Psoas muscle (tissue), 8 donors: ENCODE data around the gene TEX30. TPM values are rescaled to one million over a fixed set of nuclear protein-coding genes. Genes with fewer than 3 reads are reported as not detected.

ENCODE experiments used
- ATAC-seq, 4 donors: fragments of 200-7000 bp; cut with Tn5 transposase; one replicate each; pipeline ENCODE4 v1.9.1; 2020; ENCODE audit warnings: moderate library complexity in 3 of 4, mild to moderate bottlenecking in 2 of 4
- DNase-seq, 2 donors: peaks; one replicate each; pipeline ENCODE4 v3.0.0-alpha.2; 2020
- H3K27ac ChIP-seq: fragments of 200-600 bp; one replicate; pipeline ENCODE4 v1.8.0; 2022
- H3K27me3 ChIP-seq, 3 donors: fragments of 200-600 bp in 1 of 3; one replicate each; pipeline versions ENCODE4 v1.6.1 to v1.8.0; 2013 to 2022; ENCODE audit warnings: low read length in 2 of 3, mild to moderate bottlenecking in 2 of 3, moderate library complexity in 1 of 3; ENCODE audit not compliant: insufficient read depth in 3 of 3
- H3K36me3 ChIP-seq, 2 donors: fragments of 200-600 bp in 1 of 2; one replicate each; pipeline versions ENCODE4 v1.6.1 to v1.8.0; 2013 to 2022; ENCODE audit warnings: low read depth in 1 of 2, mild to moderate bottlenecking in 1 of 2, moderate library complexity in 1 of 2; ENCODE audit not compliant: insufficient read depth in 1 of 2
- H3K4me1 ChIP-seq: fragments of 200-600 bp; one replicate; pipeline ENCODE4 v1.8.0; 2022
- H3K4me3 ChIP-seq: fragments of 200-600 bp; one replicate; pipeline ENCODE4 v1.8.0; 2022; ENCODE audit warnings: mild to moderate bottlenecking
- H3K9me3 ChIP-seq: fragments of 200-600 bp; one replicate; pipeline ENCODE4 v1.8.0; 2022
- WGBS, 3 donors: extraction: QIAGEN DNeasy Blood & Tissue Kit; methylation state at CpG; one replicate each; pipeline versions ENCODE4 v1.1.6 to v1.1.7; 2013; 5-methylcytosine and 5-hydroxymethylcytosine counted together
- intact Hi-C, 2 donors: fragments of 100-400 bp; cut with DNase I; formaldehyde crosslinking; loops; one replicate each; pipeline versions ENCODE4 v1.11.0 to v1.14.2; 2022
- polyA plus RNA-seq, 3 donors: library from polyadenylated mRNA; stranded (reverse); fragments of 200-250 nt; gene quantifications; one replicate each; pipeline ENCODE4 v1.2.3, GENCODE V29; 2013
- total RNA-seq, 4 donors: library from RNA; stranded (reverse); fragmentation: NEBNext Ultra II Directional in 2 of 4; extraction: Animal tissue kit (Norgen Biotek cat#: 25700) in 2 of 4; gene quantifications; one replicate each; pipeline versions ENCODE4 v1.2.1 to v1.2.4, GENCODE V29; 2021 to 2023
- TF ChIP-seq, protein P1 (sequence below): fragments of 200-600 bp; IDR thresholded peaks from one replicate; pipeline ENCODE4 v1.8.0; 2022; ENCODE audit warnings: antibody characterized with exemption
- donor health status: healthy with polysubstance abuse.
- donor health status: DM: no; HTN: no; CAD: no; lungs with moderate emphysema.
- donor health status: Bipolar disorder and iron deficiency.
- donor health status: healthy.
- donor health status: DM: yes; HTN: yes; CAD: no.
- donor health status: DM: no; HTN: no; CAD: no.
- donor health status: DM: no; HTN: no; CAD: no.
- donor health status: DM: yes; HTN: yes; CAD: no.

The TEX30 gene
- total and polyA plus RNA-seq, 7 donors = 4.8 to 20.6 (median 6.9) TPM

- no peaks in the 10 kb centered on the region for H3K9me3 ChIP-seq
- TF ChIP-seq, protein P1, sequence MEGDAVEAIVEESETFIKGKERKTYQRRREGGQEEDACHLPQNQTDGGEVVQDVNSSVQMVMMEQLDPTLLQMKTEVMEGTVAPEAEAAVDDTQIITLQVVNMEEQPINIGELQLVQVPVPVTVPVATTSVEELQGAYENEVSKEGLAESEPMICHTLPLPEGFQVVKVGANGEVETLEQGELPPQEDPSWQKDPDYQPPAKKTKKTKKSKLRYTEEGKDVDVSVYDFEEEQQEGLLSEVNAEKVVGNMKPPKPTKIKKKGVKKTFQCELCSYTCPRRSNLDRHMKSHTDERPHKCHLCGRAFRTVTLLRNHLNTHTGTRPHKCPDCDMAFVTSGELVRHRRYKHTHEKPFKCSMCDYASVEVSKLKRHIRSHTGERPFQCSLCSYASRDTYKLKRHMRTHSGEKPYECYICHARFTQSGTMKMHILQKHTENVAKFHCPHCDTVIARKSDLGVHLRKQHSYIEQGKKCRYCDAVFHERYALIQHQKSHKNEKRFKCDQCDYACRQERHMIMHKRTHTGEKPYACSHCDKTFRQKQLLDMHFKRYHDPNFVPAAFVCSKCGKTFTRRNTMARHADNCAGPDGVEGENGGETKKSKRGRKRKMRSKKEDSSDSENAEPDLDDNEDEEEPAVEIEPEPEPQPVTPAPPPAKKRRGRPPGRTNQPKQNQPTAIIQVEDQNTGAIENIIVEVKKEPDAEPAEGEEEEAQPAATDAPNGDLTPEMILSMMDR = no peak
- intact Hi-C loops = no loop called here
These were observed 2.1 kb downstream of the TEX30 start for GRCh38 chr13:102771298-102772041.

DNA sequence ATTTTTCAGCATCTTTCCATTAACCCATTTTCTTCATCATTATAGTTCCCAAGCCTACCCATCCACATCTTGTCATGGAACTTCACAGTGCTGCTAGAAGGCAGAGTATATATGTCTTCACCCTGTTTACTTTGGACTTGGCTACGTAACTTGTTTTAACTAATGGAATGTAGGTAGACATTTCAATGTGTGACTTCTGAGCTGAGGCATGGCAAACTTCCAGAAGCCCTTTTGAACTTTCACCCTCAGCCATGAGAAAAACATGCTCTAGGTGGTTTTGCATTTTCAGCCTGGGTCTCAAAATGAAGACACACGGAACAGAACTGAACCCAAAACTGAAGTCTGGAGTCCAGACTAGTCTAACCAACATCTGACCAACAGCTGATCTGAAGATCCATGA is 3.2 kb downstream of the TEX30 start:
- ATAC-seq = no peak
- intact Hi-C loops = no loop called here
- 88 to 90% (median 90%) methylated on average over 2 of the region's 2 CpGs for WGBS, 3 donors
- Histone ChIP-seq H3K4me3 (no peak overlapping the region), H3K9me3 (no peaks in the 10 kb centered on the region), H3K4me1 (peaks cover 5% of the 10 kb centered on the region), H3K27ac (no peak overlapping the region), H3K36me3 (peaks cover 0 to 24% of the 10 kb centered on the region in 2 donors), H3K27me3 (no peaks in the 10 kb centered on the region)
- TF ChIP-seq, protein P1 = no peak
- no peak for DNase-seq

More at GRCh38 chr13:102771298-102772041, 2.1 kb downstream of the TEX30 start:
- ATAC-seq = no peak
- DNase-seq = no peak
- Histone ChIP-seq H3K4me3 (no peak overlapping the region), H3K27ac (no peak overlapping the region), H3K4me1 (peaks cover 5% of the 10 kb centered on the region), H3K27me3 (no peaks in the 10 kb centered on the region), H3K36me3 (peaks cover 0 to 14% of the 10 kb centered on the region in 2 donors)
- 91 to 95% (median 93%) methylated on average over 6 of the region's 6 CpGs for WGBS, 3 donors

DNA sequence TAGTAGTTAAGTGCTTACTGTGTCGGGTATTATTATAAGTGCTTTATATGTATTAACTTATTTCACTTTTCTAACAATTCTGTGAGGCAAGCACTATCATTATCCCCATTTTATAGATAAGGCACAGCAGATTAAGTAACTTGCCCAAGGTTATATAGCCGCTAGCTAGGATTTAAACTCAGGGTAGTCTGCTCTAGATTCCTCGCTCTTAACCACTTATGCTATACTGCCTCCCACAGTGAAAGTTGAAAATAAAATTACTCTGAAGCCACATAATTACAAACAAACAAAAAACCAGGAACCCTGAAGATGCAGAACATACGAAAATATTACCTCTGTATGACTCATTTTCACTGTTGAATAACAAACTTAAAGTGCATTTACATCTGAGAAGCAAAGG is 3.9 kb downstream of the TEX30 start:
- H3K36me3 ChIP-seq = peaks cover 0 to 27% of the 10 kb centered on the region in 2 donors
- ATAC-seq (no peak), DNase-seq (no peak)
- TF ChIP-seq, protein P1 = no peak
- H3K27ac ChIP-seq = no peak overlapping the region
- H3K4me3 ChIP-seq = no peak overlapping the region
- WGBS, 3 donors = 79 to 93% (median 80%) methylated on average over 4 of the region's 4 CpGs
- H3K27me3 ChIP-seq = no peaks in the 10 kb centered on the region
- peaks cover 5% of the 10 kb centered on the region for H3K4me1 ChIP-seq
- no peaks in the 10 kb centered on the region for H3K9me3 ChIP-seq
- intact Hi-C loops = no loop called here

DNA sequence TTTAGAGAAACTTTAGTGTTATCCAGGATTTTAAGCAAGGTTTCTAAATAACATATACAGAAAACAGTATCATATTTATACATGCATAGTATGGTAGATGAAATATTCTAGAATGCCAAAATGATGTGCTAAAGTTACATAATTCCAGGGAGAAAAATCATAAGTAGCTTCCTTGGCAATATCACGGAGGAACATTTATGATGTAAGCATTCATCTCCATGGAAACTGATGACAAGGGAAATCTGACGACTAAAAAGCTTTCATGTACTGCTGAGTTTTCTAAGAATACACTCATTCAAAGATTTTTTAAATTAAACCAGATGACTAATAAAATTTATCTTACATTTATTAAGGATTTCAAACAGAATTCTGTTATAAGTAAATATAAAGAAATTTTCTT is 4.7 kb downstream of the TEX30 start:
- 52 to 69% (median 58%) methylated on average over 2 of the region's 2 CpGs for WGBS, 3 donors
- Histone ChIP-seq H3K36me3 (peaks cover 0 to 27% of the 10 kb centered on the region in 2 donors), H3K27me3 (no peaks in the 10 kb centered on the region), H3K4me3 (no peak overlapping the region), H3K4me1 (peaks cover under 1% of the 10 kb centered on the region), H3K9me3 (no peaks in the 10 kb centered on the region), H3K27ac (no peak overlapping the region)
- intact Hi-C loops = no loop called here
- DNase-seq (no peak), ATAC-seq (no peak)
- TF ChIP-seq, protein P1 = no peak
